Mammary epithelial cell (primary cell): Measurements from ENCODE around the gene PDE1C.

Experiments
- EZH2 ChIP-seq: IDR thresholded peaks from 2 replicates; pipeline ENCODE4 v1.6.1; 2012; ENCODE audit warnings: low read length, inconsistent platforms, borderline replicate concordance
- TF ChIP-seq, protein P1 (sequence below), 2 donors: IDR thresholded peaks in 1 of 2; conservative IDR thresholded peaks in 1 of 2; 2 replicates each; pipeline ENCODE4 v1.5.1; 2011 to 2012; ENCODE audit warnings: inconsistent platforms in 2 of 2, low read length in 2 of 2, mild to moderate bottlenecking in 2 of 2, control low read depth in 1 of 2, low read depth in 1 of 2; ENCODE audit not compliant: insufficient read depth in 1 of 2; ENCODE audit errors: extremely low read depth in 1 of 2

DNA sequence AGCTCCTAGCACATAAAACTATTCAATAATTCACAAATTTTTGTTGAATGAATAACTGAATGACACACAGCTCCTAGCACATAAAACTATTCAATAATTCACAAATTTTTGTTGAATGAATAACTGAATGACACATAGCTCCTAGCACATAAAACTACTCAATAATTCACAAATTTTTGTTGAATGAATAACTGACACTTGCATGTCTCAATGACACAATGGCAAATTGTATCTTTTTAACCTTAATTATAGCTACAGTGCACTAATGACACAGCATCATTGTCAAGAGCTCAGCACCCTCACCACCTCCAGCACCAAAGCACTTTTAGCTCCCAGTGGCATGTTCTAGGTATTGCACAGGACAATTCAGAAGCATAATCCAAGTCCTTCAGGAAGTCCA lies 131.6 kb downstream of the PDE1C start:
- TF ChIP-seq, protein P1, sequence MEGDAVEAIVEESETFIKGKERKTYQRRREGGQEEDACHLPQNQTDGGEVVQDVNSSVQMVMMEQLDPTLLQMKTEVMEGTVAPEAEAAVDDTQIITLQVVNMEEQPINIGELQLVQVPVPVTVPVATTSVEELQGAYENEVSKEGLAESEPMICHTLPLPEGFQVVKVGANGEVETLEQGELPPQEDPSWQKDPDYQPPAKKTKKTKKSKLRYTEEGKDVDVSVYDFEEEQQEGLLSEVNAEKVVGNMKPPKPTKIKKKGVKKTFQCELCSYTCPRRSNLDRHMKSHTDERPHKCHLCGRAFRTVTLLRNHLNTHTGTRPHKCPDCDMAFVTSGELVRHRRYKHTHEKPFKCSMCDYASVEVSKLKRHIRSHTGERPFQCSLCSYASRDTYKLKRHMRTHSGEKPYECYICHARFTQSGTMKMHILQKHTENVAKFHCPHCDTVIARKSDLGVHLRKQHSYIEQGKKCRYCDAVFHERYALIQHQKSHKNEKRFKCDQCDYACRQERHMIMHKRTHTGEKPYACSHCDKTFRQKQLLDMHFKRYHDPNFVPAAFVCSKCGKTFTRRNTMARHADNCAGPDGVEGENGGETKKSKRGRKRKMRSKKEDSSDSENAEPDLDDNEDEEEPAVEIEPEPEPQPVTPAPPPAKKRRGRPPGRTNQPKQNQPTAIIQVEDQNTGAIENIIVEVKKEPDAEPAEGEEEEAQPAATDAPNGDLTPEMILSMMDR (conservative IDR thresholded peaks at IDR 0.05 in 1 of 2, IDR thresholded peaks at IDR 0.05 in 1 of 2; ENCODE audit: extremely low read depth in 1 of 2, insufficient read depth in 1 of 2, low read depth in 1 of 2, low read length in 2 of 2): peak; percentile 47 to 56
- no peak for TF ChIP-seq EZH2
